Smooth muscle cell of the brain vasculature (primary cell): ENCODE results near the gene ICA1.

ENCODE experiments used
- DNase-seq: peaks from one replicate; pipeline ENCODE4 v3.0.0-alpha.2; 2012; ENCODE audit warnings: low read depth, low spot score

ICA1 gene

DNA sequence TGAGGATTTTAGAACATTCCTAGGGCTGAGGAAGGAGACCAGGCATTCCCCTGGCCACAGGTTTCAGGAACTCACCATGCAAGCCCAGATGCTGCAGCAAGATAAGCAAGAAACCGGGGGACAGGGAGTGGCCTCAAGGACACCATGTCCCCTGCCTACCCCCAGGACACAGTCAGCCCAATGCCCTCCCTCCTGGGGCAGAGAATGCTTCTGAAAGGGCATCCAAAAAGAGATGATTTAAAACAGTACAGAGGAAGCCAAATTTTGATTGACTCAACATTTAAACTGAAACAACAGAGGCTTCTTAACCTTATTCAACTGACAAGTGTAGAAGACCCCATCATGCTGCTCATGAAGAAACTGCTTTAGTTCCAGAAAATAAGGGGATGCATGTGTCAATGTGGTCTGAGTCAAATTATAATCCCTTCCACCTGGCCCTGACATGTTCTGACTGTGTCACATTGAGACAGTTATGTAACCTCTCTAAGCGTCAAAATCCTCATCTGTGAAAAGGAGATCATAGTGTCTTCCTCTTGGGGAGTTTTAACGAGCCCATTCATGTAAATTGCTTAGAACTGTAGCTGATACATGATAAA, 60.0 kb downstream of the ICA1 start:
- DNase-seq = no peak

DNA sequence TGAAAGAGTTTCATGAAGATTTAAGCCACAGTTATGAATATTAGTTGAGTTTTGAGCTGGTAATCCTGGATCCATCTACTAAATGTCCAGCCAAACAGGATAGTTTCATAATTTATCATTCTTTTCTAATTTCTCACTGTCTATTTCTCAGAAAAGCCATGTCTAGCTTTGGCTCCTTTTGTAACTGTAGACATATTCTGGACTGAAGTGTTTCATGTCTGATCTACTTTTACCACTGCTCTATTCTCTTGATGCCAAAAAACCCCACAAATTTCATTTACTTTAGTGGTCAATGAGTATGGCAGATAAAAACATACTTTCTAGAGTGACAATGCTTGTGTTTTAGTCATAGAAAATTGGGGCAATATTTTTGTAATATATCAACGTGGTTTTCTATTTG, 61.2 kb downstream of the ICA1 start:
- no peak for DNase-seq

DNA sequence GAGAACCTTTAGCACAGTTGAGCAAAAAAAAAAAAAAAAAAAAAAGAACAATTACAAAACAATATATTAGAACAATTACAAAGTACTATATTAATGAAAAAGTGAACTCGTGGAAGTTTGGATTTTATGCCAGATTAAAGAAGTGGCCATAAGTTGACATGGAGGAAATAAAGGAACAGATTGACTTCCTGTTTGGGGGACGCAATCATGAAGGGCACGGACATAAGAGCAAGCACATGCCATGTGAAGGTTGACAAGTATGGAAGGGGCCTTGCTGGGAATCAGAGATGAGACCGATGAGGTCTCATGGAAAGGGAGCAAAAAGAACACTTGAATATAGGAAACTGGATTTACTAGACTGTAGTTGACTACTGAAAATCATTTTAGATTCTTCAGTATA, 61.7 kb downstream of the ICA1 start:
- no peak for DNase-seq

DNA sequence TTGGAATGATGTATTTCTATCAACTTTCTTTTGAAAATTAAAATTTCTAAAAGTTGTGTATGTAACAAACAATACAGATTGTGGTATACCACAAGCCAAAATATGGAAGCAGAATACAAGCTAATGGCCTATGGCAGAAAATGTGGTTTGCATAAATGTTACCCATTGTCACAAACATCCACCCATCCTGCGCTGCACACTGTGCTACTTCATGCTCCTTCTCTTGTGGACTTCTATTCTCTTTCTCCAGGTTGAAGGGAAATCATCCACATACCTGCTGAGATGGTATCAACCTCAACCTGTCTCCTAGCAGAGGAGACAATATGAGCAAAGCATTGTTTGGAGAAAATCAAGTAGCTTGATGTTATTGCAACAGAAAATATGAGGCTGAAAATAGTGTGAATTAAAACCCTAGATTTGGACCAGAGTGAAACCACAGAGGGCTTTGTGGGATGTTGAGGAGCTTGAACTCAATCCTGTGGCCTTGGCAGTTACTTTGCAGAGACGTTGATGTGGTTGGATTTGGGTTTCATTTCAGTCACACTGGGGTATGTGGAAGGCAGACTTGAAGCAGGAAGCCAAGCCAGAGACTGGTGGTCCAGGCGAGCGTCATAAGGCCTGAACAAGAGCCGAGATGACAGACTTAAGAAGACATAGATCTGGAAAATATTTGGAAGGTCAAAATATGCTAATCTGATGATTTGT, 63.8 kb downstream of the ICA1 start:
- no peak for DNase-seq

DNA sequence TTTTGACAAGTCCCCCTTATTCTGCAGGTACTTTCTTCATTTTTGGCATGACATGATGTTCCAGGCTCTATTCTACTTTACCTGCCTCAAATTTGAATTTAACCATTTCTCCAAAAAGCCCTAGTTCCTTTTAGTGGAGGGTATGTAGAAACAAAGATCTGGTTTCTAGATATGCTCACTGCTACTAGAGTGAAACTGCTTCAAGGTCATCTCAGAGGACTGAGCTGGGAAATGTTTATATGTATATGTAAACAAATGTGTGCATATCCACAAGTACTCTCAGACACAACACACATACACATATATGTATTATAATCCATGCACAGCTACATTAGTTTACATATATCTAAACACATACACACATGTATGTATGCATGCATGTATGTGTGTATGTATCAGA, 69.1 kb downstream of the ICA1 start:
- no peak for DNase-seq

DNA sequence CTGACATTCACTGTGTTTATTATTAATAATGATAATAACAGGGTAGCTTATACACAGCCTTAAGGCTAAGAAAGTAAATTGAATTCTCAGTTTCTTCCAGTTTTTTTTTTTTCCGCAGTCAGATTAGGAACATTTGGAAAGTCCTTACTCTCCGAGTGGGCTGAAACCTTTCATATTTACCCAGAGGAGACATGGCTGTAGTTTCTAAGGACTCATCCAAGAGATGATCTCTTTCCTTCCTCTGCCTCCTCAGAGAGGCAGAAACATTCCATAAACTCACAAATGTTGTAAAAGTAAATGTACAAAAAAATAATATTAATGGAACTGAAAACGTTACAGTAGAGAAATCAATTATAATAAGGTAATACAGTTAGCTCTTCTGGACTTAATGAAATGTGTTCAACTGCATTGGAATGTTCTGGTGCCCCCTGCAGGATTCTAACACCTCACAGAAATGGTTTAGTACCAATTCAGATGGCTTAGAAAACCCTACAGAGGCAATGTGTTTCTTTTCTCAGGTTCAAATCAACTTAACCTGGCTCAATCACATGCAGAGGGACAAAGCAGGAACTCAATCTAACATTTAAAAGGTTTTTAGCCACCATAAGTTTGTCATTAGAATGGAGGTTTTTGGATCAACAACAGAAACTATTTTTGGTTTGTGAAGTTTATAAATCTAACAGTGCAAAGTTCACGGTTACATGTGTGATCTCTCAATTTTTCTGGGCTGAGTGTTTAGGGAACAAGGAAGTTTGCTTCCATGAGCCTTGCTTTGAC, 71.7 kb downstream of the ICA1 start:
- DNase-seq = peak; percentile 32

DNA sequence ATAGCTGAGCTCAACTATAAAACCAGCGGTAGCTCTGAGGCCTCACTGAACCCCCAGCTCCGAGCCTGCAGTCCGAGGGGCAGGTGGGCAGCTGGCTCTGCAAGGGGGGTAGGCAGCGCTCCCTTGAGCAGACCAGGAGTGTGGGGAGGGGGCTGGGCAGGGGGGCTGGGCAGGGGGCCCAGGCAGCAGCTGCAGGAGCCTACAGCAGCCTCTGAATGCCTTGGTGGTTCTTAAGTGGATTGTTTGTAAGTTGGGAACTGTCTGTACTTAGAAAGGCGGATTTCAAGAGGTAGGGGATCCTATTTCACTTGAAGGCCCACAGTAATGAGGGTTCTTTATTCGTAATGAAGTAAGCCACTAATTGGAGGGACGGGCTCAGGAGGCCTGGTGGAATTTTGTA, 72.3 kb downstream of the ICA1 start:
- DNase-seq = no peak

DNA sequence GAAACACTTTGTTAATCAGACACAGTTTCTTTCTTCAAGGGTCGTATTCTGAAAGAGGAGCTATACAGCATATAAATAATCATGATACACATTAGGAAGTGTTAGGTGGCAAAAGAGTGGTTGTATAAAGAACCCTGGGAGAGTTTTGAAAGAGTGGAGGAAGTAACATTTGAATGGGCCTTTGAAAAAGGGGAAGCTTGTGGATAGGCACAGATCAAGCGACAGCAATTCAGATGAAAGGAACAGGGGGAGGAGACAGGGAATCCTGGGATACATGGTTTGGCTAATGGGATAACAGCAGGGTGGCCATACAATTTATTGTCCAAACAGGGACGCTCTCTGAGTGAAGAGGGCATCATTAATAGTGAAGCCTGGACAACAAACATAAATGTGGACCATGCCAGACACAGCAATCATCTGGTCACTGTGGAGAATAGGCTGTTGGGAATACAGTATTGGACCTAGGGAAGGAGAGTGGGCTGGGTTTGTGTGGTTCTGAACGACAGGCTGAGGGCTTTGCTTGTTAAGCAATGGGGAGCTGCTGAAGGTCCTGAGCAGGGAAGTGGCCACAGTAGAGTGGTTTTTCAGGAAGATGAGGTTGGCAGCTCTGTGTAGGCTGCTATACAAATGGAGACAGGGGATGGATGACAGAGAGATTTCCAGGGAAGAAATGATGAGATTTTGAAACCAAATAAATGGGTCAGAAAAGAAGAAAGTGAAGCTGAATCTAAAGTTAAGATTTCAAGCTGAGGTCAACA, 75.9 kb downstream of the ICA1 start:
- no peak for DNase-seq

DNA sequence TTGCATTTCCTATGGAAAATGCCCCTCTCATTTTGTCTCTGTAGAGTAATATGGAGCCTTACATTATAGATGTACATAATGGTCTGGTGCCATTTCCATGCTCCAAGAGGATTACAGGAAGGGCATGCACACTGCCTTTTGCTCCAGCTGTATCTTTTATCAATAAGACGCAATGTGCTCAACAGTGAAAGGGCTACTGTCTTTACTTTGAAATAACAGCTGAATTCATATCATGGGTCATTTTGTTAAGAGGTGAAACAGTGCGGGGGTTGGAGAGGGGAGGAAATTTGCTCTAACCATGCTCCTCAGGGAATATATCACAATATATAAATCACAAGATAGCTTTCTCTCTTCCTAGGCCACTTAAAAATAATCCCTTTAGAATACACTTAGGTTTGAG, 77.7 kb downstream of the ICA1 start:
- DNase-seq = no peak

DNA sequence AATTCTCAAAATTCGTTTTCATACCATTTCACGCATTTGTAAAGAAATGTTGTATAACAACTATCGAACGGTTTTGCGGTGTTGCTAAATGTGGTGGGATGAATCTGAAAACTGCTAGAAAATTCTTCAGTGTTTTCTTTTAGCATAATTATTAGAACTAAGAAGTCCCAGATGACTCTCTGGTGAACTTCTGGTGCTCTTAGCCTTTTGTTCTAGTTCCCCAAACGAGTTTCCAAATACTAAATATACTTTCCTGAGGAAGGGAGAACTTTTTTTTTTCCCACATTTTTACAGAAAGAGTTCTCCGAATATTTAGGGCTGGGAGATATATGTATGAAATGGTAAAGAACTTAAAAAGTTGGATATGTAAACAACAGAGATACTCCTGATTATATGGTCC, 82.5 kb downstream of the ICA1 start:
- DNase-seq = no peak

DNA sequence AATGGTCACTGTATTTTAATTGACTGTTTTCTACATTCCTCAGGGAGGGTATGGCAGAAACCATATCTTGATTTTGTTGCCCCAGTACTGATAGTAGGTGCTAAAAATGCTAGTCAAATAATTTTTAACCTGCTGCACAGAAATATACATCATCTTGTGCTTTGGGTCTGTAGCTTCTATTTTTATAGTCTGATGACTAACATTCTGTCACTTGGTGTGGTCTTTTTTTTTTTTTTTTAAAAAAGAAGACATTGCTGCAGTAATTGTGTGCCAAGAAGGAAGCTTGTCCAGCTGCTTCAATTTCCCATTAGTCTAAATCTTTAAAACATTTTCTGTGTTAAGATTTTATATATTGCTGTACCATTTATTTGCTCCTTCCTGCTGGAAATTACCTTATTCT, 83.6 kb downstream of the ICA1 start:
- DNase-seq = no peak

DNA sequence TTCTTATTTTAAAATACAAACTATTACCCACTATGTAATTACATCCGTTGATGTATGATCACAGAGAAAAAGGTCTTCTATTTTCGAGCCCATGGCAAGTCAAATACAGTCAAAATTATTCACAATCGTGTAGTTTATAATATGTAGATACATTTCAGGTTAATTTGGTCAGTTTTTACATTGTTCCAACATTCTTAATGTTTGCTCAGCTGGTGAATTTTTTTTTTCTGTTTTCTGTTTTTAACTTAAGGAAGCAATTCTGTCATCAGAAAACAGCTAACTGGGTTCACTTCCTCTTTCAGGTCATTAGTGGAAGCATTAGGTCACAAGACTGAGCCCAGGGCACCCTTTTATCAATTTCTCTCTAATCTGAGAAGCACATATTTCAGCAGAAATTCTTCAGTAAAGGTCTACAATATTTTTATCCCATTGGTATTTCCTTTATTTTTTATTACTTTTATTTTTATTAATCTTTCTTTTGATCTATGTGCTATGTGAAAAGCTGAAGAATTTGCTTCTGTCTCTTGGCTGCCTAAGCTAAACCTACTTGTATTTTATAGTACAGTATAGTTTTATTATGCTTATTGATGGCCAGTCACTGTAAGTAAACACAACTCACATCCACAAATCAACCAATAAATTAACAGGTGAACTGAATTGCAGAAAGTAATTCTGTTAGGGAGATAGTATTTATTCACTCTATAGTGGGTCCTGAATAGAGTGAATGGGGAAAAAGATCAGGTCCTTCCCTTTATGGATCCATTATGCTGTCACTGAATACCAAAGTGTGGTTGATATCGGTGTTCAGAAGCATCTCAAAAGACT, 84.6 kb downstream of the ICA1 start:
- DNase-seq = no peak

DNA sequence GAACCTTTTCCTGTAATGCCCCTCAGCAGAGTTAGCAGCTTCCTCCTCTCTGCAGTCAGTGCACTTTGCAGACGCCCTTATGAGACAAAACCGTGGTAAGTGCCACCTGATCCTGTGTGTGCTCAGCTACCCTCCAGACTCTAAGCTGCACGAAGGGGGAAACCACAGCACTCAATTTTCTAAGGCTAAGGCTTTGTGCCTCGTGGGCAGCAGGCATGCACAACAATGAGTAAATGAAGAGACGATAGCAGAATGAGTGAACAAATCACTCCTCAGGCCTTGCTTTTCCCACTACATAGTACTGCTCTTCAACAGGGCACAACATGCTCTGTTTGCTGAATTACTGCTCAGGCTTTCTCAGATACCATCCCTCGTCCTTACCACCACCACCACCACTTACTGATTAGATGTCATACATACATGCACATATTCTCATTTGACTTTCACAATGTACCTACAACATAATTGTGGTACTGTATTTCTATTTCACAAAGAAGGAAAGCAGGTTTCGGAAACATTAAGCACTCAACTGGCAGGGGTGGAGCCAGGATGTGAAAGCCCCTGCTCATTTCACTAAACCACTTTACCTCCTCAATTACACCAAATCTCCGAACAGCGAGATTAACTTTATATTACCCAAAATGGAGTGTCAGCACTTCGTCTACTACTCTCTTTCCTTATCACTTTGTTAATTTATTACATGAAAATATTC, 85.4 kb downstream of the ICA1 start:
- DNase-seq = no peak

DNA sequence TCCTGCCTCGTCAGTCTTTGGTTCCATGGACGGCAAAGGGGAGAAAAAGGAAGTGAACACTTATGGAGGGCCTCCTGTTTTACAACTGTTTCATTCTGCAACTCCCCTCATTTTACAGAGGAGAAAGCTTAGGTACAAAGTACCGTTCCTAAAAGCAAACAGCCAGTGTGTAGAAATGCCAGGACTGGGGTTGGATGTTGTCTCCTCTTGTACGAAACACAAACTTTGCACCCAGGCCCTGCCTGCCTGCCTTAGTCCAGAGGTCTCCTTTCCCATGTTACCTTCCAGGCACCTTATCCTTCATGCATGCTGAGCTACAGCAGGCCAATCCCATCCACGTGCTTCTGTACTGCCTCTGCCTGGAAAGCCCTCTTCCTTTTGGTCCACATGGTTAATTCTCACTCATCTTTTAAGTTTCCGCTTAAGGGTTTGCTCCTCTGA, 86.0 kb downstream of the ICA1 start:
- no peak for DNase-seq

DNA sequence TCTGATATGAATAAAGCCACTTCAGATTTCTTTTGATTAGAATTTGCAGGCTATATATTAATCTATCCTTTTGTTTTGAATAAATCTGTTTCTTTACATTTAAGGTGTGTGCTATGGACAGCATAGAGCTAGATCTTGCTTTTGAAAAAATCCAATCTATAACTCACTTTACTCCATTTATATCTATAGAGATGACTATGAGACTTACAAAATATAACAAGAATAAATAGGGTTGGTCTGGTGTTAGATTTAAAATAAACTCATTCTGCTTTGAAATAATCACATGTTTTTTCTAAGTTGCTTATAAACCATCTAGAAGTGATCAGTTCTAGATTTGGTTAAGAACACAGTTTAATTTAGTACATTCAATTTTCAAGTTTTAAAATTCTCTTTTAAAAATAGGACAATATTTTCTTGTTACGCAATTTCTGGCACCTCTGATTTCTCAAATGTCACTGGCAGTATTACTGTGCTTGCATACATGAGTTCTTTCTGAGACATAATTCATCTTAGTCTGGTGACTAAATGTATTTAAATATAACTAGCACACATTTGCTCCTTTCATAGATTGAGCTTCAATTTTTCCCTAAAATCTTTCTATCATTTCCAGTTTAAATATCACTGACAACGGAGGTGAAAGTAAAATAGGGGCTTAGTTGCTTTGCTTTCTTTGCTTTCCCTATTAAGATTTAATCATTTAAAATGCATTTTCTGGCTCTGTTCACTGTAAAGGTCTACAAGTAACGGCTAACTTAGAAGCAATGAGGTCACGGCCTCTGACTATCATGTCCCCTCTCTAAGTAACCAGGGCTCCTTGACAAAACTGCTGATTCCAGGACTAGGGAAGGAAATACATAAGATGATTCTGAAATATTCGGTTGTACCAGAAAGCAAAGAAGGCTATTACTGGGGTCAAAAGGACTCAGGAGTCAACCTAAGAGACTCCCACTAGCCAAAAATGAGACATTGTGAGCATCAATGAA, 89.3 kb downstream of the ICA1 start:
- DNase-seq = no peak

DNA sequence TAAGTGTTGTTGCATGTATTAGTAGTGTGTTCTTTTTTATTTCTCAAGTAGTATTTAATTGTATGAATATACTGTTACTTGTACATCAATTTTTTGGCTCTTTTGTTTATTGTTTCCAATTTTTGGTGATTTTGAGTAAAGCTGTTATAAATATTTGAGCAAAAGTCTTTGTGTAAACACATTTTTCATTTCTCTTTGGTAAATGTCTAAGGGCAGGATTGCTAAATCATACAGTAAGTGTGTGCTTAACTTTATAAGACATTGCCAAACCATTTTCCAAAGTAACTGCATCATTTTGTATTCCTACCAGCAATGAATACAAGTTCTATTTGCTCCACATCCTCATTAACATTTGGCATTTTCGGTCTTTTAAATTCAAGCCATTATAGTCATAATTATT, 92.8 kb downstream of the ICA1 start:
- DNase-seq = no peak

DNA sequence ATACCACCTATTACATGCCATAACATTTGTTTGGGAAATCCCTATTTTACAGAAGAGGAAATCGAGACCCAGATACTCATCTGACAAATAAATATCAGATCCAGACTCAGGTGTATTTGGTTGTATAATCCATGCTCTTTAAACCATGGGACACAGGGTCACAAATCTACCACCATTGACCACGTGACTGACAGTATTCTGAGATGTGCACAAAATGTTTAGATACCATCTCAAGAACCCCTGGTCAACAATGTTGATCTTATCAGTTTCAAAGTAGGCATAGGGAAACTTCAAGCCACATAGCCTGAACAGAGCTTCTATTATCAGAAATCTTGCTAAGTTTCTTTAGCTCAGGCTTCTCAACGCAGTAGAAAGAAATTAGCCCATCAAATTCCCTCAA, 93.6 kb downstream of the ICA1 start:
- DNase-seq = no peak

DNA sequence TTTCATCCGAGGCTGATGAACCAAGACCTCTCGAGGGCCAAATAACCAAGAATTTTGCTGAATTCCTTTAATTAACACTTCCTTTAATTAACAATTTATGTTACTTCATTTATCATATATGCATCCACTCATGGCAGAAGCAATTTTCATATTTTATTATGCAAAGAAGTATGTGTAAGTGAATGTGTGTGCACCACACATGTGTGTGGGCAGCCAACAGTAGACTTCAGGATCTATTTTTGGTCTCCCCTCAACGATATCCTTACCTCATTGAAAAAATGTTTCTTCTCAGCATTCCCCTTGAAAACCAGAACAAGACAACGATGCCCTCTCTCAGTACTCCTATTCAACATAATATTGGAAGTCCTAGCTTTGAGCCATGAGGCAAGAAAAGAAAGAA, 96.8 kb downstream of the ICA1 start:
- DNase-seq = no peak

DNA sequence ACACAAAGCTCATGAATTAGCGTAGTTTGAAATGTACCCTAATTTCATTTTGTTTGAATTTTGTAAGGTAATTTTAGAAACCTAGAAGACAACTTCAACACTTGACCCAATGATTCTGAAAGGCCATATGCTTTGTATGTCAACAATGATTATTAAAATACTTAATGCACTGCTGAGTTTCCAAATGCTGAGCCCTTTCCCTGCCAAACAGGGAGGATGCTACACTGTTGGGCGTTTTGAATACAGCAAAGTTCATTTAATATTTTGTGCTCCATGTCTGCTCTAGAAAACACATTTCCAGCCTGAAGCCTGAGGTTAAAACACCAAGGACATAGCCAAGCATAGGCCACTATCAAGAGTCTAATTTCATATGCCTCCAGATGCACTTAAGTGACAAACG, 99.8 kb downstream of the ICA1 start:
- DNase-seq = no peak
